HG03342 (cell line): ENCODE results near the gene HLA-DQB1.

ENCODE experiments used
- ATAC-seq: cut with Tn5 transposase; IDR thresholded peaks from one replicate; pipeline ENCODE4 v1.9.1; 2021; ENCODE audit warnings: mild to moderate bottlenecking, moderate library complexity; ENCODE audit not compliant: unreplicated experiment

HLA-DQB1 gene

DNA sequence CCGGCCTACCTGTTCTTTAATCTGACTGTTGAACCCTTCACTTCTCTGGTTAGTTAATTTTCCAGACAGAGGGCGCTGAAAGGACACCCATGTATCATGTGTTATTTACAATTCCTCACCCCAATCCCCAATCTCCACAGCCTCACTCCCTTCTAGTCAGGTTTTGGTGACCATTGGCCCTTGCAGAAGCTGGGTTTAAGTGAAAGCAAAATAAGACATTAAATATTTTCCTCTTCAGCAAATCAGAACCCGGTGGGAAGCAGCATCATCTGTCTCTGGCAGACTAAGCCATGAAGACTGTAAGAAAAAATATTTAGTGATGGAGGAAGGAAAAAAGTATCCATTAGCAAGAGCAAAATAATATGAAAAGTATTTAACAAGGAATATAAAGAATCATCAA lies 38.6 kb downstream of the HLA-DQB1 start:
- ATAC-seq, result no peak

DNA sequence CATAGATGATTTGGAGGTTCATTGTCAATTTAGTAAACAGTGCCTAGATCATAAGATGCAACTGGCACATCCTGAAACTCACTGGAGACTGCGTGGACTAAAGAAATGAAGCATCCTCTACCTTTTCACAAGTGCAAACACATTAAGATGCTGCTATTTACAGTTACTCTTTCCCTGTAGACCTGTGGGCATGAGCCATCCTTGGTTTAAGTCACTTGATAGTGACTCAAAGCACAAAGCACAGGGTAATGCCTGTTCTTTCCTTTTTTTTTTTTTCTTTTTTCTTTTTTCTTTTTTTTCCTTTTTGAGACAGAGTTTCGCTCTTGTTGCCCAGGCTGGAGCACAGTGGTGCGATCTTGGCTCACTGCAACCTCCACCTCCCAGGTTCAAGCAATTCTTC lies 39.2 kb downstream of the HLA-DQB1 start:
- no peak for ATAC-seq

DNA sequence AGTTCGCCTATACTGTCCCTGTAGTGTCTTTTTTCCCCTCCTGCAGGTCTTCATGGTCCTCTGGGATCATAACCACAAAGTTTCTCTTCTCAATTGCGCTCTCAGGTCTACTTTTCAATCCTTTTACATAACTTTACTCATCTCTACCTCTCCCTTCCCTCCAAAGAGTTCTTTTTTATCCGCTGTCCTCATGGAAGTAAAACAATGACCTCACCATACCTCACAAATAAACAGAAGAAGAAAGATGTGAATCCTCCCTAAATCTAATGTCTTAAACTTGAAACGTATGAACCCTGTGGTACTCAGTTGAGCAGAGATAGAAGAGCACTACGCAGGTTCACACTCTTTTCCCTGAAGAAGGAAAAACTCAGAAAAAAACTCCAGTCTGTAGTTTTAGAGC lies 41.3 kb downstream of the HLA-DQB1 start:
- ATAC-seq, result no peak

DNA sequence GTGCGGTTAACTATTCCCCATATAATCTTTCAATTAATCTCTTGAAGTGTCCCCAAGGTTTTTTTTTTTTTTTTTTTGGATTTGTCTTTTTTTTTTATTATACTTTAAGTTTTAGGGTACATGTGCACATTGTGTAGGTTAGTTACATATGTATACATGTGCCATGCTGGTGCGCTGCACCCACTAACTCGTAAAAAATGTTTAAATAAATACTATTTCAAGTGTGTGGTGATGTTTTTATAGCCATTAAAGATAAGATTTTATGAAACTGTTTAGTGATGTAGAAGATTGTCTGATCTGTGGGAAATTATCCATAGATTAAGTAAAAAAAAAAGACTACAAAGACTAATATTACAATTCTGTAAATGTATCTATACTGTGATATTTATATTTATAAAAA lies 41.9 kb downstream of the HLA-DQB1 start:
- ATAC-seq, result no peak

DNA sequence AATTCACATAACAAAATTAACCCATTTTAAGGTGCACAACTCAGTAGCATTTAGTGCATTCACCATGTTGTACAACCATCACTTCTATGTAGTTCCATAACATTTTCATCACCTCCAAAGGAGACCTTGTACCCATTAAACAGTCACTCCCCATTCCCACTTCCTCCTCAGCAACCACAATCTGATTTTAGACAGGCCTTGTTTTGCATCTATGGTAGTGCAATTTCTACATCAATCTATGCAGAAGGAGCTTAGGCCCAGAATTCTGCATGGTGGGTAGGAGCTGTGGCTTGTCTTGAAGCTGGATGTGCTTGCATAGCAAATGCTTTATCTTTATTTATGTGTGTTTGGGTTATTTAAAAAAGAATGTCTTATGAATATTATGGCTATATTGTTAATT lies 42.8 kb downstream of the HLA-DQB1 start:
- no peak for ATAC-seq

DNA sequence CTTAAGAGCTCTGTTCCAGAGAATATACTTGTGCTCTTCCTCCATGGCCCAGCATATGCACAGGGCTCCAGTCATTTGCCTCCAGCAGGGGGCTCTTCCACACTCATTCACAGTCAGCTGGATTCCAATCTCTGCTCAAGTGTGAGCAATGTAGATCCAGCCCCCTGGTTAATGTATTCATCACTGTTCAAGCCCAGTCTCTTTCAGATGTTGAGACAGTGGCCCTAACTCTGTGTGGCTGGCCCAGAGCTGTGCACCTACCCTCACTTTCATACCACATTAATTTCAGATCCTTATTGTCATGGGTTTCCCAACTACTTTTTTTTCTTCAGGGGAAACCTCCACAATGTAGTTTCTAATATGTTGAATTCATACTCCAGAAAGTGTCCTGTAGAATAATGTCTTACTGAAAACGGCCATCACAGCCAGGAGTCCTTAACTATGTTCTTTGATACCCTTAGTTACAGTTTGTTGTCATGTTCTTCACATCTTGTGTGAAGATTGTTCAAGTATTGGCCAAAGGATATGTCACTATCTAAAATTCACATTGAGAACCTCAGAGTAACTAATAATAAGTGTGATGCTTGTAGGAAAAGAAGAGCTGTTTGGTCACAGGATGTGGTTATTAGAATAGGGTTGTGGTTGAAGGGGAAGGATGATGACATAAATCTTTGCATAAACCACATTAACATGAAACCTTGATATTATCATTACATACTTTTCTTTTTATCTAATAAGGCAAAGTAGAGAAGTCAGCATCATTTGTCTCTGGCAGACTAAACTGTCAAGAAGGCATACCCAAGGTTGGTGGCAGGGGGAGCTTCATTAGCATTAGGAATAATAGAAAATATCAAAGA lies 43.7 kb downstream of the HLA-DQB1 start:
- ATAC-seq, result peak; percentile 69

DNA sequence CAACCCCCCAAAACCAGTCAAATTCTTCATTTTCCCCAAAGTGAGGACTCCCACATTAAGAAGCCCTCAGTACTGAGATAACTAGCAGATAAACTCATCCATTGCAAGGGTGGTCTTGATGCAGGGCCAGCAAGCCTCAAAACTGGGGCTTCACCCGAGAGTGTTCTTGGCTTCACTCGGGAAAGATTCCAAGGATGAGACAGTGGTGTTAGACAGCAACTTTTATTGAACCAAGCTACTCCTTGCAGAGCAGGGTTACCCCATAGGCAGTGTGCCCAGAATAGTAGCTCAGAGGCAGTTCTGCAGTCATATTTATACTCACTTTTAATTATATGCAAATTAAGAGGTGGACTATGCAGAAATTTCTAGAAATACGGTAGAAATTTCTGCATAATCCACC lies 45.1 kb downstream of the HLA-DQB1 start:
- ATAC-seq, result no peak

DNA sequence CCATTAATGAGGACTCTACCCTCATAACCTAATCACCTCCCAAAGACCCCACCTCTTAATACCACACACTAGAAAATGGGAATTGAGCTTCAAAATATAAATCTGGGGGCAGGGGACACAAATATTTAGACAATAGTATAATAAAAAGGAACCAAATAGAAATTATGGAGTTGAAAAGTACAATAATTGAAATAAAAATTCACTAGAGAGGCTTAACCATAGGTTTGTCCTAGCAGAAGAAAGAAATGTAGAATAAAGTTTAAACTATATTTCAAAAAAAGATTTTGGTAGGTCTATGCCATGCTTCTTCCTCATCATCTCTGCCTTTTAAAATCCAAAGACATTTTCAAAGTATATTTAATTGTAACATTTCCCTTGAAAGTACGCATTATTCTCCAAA lies 48.7 kb downstream of the HLA-DQB1 start:
- no peak for ATAC-seq

DNA sequence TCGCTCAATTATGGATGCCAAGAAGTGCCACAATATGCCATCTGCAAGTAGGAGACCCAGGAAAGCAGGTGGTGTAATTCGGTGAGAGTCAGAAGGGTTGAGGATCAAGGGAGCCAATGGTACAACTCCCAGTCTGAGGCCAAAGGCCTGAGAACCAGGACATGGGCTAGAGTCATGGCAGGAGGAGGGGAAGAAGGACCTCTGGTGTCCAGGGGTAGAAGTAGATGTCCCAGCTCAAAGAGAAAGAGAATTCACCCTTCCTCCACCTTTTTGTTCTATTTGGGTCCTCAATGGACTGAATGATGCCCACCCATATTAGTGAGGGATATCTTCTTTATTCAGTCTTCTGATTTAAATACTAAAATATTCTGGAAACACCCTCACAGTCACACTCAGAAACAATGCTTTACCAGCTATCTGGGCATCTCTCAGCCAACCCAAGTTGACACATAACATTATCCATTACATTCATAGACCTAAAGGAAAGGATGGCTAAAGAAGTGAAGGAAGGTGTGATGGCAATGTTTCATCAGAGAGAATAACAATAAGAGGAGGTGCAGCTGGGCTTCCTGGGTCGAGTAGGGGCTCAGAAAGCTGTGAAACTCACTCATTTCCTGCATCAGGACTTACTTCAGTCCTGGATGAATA lies 50.4 kb downstream of the HLA-DQB1 start:
- no peak for ATAC-seq

DNA sequence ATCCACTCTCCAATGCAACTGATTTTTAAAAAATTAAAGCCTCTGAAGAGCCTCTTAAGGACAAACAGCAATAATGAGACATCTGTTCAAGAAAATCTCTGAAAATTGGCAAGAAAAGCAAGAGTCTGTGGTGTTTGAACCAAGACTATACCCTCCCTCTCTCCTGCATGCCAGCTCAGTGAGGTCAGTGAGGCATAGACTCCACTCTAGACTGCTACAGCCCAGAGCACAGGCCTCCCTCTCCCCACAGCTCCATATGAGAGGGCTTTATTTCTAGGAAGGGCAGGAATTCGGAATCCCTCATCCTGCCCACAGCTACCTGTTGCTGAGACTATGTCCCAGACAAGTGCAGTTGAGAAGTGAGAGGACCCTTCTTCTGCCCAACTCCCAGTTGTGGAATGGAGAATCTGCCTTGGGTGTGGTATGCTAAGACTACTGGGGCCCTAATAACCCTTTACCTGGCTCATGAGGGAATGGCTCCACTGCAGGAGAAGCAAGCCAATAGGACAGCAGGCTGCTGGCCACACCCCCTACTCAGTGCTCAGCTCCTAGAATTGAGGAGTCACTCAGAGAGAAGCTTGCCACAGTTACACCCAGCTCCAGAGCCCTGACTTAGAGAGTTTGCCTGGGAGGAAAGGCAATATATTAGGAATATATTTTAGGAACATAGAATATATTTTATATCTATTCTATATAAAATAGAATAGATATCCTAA lies 51.9 kb downstream of the HLA-DQB1 start:
- no peak for ATAC-seq

DNA sequence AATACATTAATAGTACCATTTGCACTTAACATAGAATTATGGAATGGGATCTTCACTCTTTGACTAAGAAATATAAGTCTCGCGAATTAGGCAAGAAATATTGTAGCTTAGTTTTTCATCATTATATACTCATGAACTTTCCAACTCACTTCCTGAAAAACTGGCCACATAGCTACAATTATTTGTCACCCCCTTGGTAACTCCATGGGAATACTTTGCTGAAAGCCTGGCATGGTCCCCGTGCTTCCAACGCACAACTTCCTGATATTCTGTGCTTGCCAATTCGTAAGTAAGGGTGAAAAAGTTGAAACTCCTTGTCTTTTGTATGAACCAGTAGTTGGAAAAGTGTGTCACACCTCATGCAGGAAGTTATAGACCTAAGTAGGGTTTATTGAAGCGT lies 53.0 kb downstream of the HLA-DQB1 start:
- no peak for ATAC-seq

DNA sequence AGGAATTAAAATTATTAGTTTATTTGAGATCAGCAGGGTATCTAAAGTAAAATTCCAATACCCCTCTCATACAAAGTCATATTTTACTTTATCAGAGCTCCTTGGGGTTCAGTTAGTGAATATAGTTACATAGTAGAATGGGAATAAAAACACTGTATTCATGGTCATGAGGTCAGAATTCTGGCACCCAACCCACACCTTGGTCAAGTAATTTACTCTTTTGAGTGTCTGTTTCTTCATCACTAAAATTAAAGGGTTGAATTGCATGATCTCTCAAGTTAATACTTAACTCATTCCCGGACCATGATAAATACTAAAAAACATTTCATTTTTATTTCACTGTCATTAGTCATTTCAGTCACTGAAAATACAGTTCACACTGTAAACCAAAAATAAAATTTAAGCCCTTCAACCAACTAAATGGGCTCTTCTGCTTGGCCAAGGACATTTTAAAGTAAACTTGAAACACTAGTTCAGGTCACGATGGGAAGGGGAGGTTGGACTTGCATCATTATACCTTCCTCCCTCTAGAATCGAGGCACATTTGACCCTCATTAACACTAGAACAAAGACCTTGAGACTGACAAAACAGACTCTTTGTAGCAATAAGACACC lies 55.7 kb downstream of the HLA-DQB1 start:
- no peak for ATAC-seq

DNA sequence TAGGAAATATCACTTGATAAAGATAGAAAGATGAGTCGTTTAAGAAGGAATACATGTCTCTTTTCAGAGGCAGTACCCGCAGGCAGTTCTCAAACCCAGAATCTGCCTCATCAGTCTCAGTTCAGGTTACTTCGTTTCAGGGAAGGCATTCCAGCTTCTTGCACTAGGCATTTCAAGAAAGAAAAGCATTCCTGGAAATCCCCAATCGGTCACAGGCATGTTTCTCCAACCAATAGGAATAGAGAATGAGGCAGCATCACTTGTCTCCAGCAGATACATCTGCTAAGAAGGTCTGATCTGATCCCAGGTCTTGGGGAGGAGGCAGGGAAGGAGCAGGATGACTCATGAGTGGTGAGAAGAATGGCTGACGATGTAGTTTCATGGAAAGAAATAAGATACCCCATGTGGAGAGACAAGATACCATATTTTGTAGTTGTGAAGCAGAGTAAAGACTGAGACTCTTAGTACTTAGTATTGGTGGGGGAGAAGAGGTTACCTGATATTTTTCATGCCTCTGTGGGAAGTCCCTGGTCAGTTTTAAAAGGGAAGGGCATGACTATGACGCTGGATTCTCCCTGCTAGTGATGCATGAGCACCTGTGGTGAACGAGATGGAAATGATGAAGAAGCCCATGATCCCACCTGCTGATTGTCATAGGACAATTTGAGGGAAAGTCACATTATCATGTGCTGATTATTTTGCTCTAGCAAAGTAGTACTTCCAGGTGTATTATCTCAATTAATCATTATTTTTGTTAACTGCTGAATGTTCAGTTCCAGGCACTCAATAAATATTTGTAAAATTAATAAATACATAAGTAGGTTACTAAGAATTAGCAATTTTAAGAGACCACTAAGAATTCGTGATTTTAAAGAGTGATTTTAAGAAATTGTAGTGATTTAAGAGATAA lies 56.5 kb downstream of the HLA-DQB1 start:
- ATAC-seq, result peak; percentile 87
